Measurements from ENCODE around the gene GLDN.

Gene GLDN

DNA sequence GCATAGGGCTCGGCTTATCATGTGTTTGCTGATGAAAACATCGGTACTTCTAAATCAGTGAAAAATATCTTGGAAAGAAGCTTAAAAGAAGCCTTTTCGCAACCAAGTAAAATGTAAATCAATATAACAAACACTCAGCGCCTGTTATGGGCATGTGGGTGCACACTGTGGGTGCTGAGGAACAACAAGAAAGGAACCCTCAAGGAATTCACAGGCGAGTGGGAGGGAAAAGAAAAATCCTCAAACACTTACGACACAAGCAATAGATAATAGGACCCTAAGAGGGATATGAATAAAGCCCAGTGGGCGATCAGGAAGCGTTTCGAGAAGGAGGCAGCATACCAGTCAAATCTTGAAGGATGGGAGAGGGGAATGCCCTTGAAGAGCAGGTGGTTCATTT, 21.9 kb downstream of the GLDN start:
- no peak for DNase-seq

DNA sequence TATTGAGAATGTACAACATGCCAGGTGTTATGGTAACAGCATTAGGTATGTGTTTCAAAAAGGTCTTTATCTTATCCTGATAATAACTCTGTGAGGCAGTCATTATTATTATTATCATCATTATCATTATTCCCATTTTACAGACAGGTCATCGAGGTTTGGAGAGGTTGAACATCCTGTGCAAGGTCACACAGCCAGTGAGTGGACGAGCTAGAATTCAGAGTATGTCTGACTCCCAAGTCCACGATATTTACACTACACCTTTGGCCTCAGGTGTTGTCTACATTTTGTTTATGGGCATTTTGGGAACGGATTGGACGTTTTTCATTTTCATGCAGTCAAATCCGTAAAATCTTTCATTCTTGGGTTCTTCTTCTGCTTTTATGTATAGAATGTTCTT, 24.0 kb downstream of the GLDN start:
- no peak for DNase-seq

DNA sequence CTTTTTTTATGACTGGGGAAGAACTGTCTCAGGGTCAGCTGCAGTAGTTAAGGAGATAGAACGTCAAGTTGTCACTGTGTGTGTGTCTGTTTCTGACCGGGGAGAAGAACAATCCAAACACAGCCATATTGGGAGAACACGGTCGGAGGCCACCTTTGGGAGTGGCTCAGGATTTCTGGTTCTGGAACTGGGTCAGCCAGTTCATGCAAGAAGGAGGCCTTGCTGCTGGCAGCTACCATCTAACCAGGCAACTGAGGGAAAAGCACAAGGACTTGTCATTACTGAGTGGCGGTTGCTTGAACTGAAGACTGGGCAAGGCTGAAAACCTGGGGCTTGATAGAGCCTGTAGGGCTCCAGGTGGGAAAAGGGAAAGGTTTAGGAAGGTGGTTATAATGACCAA, 24.6 kb downstream of the GLDN start:
- no peak for DNase-seq

DNA sequence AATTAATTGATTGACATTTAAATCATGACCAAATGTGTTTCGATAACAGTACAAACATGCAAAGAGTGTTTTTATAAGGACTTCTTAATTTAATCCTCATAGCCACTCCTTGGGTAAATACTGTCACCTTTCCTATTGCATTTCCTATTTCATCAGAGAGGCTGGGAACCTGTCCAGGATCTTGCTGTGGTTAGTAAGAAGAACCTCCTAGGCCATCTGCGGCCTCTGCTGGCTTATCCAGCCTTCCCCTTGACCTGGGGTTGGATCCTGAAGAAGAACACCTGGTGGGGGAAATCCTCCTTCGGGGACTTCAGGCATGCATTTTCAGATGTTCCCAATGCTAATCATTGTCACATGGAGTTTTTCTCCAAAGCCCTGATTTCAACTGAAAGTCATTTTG, 25.5 kb downstream of the GLDN start:
- no peak for DNase-seq

DNA sequence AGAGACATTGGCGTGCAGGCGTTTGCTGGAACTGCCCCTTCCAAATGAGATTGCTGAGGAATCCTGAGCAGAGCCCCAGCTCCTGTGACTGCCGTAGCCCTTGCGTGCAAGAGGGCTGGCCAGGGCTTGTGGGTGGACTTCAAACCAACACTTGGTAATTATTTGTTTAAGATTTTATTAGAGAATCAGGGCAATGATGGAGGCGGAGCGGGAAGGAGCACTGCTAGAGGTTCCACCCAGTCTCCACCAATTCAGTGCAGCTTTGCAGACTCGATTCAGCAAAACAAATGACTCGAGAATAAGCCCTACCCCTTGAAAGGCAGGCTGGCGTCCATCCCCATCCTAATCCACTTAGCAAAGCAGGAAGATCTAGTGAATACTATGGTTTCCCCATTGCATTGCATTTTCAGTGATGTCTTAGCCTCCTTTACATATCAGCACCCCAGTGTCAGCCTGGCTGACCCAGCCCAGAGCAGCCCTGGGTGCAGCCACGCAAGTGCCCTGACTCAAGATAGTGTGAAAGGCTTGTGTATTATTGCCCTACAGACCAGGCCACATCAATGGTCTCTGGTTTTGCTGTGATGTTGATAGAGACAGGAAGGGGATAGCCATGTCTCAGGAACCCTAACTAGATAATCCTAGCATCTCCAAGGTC, 26.0 kb downstream of the GLDN start:
- no peak for DNase-seq

DNA sequence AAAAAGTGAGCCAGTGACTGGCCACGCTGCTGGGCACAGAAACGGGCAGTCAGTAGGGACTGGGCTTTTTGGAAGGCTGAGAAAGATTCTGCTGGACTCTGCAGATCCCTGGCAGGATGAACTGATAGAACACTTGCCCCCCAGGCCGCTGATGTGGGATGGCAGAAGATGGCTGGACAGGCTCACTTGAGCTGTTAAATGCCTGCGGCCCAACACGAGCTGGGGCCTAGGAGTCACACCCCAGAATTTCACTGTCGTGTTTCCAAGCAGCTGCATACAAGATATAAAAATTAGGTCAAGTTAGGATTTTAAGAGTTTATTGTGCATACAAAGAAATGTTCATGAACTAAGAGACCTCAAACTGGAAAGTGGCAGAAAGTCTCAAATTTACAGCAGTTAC, 26.9 kb downstream of the GLDN start:
- no peak for DNase-seq

DNA sequence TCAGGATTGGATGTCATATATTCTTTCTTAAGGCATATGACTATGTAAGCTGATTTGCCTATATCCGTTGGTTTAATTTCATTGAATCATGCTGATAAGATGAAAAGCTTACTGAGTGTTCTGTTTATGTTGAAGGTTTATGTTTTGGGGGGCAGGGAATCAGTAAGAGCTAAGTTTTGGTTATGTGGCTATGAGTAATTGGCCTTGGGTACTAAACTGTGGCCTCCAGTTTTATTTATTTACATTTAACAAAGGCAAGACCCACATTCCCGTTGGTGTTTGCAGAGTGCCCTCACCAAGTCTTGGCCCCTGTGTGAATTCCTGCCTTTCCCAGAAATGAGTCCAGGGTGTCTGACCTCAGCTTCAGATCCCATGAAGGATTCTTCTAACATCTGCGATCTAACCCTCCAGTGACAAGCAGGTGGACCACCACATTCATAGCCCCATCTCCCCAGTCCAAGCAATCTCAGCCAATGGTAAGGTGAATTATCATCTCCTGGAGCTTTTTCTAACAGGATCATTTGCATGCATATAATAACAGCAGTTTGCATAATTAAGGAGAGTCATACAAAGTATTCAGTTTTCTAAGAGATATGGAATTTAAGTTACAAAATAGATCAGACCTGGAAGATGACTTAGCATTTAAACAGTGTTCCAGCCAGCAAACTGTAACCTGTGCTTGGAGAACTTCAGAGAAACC, 27.4 kb downstream of the GLDN start:
- DNase-seq, result no peak

DNA sequence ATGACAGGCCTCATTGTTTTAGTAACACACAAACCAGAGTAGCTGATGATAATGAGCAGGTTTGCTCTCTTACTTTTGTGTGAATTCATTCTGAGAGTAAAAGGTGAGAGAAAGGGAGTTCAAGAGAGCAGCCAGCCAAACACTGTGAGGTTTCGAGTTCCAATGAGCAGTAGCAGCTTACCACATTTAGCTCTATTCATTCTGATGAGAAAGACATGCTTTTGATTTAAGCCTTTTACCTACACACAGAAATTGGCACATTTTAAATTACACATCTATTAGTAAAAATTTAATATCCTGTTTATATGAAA, 28.0 kb downstream of the GLDN start:
- no peak for DNase-seq

DNA sequence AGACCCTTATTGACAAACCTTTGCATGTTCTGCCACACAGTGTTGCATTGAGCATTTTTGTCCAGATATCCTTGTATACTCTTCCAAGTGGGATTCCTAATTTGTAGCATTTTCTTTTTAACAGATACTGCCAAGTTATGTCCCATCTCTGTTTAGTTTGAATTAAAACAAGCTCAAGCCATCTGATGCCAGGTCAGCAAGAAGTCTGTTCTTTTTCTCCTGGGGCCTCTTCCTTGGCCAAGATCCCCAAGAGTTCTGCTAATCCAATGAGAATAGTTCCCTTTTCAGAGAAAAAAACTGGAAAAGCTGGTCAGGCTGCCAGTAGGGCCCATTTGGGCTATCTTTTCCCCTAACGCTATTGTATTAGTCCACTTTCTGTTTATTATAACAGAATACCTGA, 29.8 kb downstream of the GLDN start:
- DNase-seq, result no peak

DNA sequence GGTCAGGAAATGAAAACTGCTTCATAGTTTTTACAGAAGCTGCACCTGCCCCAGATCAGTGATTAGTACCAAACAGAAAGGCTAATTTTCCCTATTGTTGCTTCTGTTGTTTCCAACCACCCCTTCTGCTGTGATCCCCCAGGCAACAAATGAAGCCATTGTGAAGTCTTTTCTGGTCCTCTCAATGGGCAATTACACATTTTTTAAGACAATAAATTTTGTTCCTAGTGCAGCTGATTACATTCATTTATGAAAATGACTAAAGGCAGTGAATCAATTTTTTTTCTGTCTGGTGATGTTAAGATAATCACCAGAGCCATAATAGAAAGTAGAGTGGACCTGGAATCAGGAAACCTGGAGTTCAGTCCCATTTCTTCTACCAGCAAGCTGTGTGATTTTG, 32.7 kb downstream of the GLDN start:
- no peak for DNase-seq

DNA sequence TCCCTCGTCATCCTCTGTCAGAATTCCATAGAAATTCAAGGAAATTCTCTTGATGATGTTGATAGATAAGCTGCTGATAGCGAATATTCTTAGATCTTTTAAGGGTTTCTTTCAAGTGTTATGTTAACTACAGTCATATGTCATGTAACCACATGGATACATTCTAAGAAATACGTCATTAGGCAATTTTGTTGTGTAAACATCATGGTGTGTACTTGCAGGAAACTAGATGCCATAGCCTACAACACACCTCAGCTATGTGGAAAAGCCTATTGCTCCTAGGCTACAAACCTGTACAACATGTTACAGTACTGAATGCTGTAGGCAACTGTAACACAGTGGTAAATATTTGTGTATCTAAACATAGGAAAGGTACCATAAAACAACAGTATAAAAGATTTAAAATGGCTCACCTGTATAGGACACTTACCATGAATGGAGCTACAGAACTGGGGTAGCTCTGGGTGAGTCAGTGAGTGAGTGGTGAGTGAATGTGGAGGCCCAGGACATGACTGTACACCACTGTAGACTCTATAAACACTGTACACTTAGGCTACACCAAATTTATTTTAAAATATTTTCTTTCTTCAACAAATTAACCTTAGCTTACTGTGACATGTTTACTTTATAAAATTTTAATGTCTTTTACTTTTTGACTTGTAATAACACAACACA, 34.6 kb downstream of the GLDN start:
- DNase-seq, result no peak

DNA sequence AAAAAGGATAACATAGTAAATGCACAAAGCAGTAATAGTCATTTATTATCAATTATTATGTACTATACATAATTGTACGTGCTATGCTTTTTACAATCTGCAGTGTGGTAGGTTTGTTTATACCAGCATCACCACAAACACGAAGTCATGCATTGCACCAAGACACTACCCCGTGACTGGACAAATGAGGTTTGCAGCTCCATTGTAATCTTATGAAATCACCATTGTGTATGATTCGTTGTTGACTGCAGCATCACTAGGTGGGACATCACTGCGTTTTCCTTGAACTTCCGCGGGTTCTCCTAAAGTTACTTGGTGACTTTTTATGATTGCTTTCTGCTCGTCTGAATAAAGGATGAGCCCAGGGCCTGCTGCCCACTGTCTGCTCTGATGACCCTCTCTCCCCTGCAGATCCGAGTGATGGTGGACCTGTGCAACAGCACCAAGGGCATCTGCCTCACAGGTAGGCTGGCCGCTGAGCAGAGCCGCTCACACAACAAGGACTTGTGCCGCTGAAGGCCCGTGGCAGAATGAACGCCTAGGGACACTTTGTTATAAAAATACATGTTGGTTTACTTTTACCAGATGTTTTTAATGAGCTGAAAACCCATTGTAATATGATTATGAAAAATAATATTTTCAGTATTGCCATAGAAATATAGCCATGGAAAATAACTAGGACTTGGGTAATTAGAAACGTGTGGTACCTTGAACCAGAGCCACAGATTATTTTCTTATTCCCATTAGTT, 35.8 kb downstream of the GLDN start:
- no peak for DNase-seq

DNA sequence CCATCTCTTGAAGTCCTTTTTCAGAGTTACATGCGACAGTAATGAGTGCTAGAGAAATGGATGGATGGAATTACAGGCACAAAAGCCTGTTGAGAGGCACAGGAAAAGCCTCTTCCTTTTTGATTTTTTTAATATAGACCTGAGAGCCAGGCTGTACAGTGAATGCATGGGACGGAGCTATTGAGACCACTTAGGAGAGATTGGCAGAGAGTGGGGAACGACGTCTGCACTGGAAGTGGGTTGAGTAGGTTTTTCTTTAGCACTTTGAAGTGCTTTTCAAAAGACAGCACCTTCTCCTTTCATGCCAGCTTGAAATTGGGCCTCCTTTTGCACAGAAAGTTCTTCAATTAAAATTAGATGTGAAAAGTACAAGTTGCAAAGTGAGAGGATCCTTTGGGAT, 37.0 kb downstream of the GLDN start:
- no peak for DNase-seq

DNA sequence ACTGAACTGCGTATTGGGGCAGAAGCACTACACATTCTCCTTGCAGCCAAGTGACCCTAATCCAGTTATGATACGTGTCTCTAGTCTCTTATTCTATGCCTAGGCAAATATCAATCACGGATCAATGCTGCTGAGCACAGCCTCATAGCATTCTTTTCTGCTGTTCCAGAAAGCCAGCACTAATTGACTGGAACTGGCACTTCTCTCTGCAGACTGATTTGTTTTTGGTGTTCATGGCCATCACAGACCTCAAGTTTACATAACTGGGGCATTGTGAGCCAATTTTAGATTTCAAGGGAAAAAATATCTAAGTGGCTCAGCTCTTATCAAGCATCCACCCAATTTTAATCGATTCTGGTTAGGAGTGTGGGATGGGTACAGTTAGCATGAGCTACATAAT, 37.9 kb downstream of the GLDN start:
- DNase-seq, result no peak

DNA sequence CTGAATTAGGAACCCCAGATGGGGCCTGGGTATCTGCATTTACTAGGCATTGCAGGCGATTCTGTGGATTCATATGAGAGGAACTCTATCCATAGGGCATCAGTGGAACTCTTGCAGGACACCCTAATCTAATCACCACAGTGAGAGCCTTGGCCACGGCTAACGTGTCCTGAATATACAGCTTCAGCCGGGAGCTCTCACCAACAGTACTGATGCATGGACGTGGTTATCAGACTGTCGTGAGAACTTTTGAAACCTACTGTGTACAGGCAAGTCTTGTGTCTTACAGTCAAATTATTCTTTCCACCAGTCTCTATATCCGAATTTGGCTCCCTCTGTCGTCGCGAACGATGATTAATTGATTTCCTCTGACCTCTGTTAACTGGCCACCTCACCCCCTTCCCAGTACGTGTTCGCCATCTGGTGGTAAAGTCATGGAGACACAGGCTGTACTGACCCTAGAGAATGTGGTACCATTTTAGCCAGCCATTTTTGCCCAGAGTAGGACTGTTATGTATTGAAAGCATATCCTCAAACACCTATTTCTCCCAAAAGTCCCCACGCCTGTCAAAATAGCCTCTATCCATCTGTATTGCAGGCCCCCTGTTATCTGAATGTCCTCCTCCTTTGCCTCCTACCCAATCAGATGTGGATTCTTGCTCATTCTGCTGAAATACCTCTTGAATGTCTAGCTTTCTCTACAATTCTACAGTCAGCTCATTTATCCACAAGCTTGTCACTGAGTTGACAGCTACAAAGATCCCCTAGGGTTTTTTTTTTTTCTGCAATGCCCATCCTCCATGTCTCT, 39.7 kb downstream of the GLDN start:
- peak; percentile 19 for DNase-seq

DNA sequence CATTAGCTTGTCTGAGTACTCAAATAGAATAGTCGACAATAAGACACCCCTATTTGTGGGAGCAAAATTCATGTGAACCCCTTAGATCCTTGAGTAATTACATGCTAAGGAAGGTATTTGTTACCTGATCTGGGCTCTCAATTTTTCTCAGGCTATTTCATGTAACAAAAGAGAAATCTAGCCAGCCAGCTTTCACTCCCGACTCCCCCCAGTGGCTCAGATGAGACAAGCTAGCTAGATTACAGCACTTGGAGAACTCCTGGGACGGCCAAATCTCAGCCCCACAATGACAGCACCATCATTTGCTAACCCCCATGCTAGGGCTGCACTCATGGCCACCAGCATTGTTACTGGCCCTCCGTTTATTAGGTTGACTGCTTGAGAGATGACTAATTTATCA, 41.3 kb downstream of the GLDN start:
- DNase-seq, result no peak

DNA sequence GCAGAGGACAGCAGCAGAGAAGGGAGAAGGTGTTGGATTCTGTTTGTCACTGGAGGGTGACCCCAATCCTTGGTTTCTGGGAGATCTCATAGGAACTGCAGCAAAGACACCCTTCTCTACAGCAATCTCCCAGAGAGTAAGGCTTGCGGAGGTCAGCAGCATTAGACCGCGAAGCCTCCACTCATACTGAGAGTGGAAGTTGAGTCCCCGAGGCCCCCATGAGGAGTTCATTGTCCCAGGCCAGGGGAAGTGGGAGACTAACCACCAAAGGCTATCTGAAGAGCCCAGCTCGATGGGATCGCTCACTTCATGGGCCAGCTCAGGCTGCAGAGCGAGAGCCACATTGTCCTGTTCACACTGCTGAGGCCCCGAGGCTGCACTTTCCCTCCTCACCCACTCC, 44.6 kb downstream of the GLDN start:
- no peak for DNase-seq

DNA sequence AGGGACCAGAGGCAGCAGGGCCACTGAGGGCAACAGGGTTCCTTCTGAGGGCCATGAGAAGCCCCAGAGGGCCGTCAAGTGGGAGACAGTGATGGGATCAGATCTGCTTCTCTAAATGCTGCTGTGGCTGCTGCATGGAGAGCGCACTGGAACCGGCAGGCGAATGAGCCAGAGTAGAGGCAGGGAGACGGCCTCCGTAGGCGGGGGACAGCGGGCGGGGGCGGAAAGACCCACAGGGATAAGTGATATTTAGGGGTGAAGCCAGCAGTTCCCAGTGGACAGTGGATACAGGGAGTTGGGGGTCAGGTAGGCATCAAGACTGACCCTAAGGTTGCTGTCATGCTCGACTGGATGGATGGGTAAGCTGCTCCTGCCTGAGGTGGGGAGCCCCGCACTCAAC, 45.0 kb downstream of the GLDN start:
- no peak for DNase-seq

DNA sequence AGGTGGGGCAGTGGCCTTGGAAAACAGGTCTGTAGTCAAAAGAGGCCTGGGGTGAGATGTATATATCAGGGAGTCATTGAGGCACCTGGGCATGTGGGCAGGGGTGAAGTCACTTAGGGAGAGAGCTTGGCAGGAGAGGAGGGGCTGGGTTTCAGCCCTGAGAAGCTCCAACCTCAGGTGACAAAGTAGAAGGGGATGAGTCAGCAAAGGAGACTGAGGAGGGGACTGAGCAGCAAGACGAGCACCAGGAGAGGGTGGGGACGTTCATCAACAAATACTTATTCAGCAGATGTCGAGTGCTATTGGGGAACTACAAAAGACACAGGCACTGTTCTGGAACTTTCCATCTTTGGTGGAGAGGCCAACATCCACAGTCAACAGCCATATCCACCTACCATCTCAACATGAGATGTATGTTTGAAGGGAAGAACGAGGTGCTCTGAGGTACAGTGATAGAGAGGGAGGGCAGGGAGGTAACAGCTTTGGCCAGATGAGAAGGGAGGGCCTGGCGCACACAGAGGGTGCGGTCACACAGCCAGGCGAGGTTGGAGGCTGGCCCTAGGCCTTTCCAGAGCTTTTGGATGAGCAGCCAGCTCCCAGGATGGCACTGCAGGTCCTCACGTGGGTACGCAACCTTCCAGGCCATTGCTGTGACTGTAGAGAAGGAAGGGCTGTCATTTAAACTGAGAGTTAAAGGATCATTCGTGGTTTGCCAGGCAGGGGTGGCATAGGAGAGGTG, 45.7 kb downstream of the GLDN start:
- DNase-seq, result no peak

DNA sequence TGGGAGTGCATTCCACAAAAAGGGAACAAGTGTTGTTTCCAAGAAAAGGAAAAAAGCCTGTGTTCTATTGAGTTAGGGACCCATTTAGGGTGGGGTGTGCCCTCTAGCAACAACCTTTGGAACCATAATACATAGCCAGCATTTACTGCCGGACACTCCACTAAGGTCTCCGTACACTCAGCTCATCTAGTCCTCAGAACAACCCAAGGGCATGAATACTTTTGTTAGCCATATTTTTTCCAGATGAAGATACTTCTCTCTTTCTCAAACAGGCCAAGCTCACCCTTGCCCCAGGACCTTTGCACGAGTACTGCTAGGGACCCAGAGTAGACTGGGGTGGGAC, 46.2 kb downstream of the GLDN start:
- no peak for DNase-seq

DNA sequence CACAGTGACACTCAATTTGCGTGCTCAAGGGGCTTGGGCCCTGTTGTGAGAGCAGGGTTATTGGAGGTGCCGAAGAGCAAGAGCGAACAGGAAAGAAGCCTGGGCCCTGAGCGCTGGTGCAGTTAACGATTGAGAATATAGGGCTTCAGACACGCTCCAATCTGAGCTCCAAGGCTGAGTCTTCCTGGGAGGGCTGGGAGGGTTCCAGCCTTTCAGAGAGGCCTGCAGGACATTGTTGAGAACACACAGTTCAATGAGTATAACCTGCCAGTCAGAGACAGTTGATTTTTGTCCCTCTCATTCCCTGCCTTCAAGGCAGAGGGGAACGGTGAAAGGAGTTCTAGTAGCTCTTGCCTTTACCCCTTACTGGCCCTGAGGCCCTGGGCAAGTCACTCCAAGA, 47.3 kb downstream of the GLDN start:
- DNase-seq, result no peak

DNA sequence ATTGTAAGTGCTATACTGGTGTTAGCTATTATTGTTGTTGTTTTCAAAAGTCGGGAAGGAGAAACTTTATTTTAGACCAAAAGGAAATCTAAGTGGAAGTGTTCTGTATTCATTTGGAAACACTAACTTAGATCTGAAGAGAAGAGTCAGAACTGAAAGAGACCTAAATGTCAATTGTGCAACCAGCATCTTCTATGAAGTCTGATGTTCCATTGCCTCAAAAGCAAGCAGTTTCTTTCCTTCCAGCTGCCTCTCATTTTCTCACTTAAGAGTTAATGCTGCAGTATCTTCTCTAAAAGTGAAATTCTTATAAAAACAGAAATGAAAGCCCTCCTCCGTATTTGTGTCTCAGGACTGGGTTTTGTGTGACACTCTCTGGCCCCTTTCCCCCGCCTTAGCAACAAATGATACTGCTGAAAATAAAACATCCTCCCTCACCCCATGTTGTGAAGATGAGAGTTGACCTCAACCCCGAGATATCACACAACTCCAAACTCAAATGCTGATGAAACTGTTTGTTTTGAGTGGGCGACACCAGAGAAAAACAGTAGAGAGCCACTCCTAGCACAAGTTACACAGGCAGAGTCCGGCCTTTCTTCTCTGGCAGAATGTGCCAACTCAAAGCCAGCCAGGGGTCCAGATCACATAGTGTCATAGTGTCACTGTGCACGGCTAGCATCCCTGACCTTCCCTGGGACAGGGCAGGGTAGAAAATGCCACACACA, 48.9 kb downstream of the GLDN start:
- DNase-seq, result no peak

Data from GDM1 (cell line).